ENCODE data around the gene CGB1. TPM values are rescaled to one million over a fixed set of nuclear protein-coding genes. Genes with fewer than 3 reads are reported as not detected.
"Not testable (repeated sequence)": the region's sequence is repeated elsewhere in the genome, so short reads cannot be mapped to it uniquely, and the experiment has no call there.

CGB1 gene
- polyA plus RNA-seq, 1 of the 3 experiments (the other 2 are of a cell fraction): not detected

DNA sequence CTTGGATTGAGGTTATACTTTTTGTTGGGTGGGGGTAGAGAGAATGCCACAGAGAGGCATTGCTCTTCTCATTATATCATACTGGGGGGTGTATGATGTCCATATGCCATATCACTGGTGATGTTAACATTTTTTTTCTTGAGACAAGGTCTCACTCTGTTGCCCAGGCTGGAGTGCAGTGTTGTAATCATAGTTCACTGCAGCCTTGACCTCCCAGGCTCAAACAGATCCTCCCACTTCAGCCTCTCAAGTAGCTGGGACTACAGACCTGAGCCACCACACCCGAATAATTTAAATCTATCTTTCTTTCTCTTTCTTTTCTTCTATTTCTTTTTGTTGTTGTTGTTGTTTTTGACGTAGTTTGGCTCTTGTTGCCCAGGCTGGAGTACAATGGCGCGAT lies 43.7 kb upstream of the CGB1 start:
- POLR2A ChIA-PET: no interaction called here
- Histone ChIP-seq H3K9me3 (no peaks in the 10 kb centered on the region), H3K4me3 (ENCODE audit: low read depth in 2 of 2, low read length in 1 of 2) (no peak overlapping the region), H2AFZ (ENCODE audit: low read depth) (no peak overlapping the region), H3K4me1 (ENCODE audit: control insufficient read depth in 1 of 2, insufficient read depth in 2 of 2, low read depth in 1 of 2, low read length in 1 of 2) (peaks cover 0 to 4% of the 10 kb centered on the region in 2 experiments; a peak in 1 of 4 replicates), H3K4me2 (no peak overlapping the region), H3K36me3 (replicated peaks in 1 of 2; ENCODE audit: control insufficient read depth in 1 of 2, insufficient read depth in 2 of 2, low read length in 1 of 2) (no peaks in the 10 kb centered on the region), H3F3A (replicated peaks; ENCODE audit: insufficient read depth) (peaks cover 8% of the 10 kb centered on the region), H3K27me3 (ENCODE audit: insufficient read depth) (no peaks in the 10 kb centered on the region), H3K79me2 (ENCODE audit: insufficient read depth) (peaks cover 5% of the 10 kb centered on the region; the same call in 1 of the 2 replicates), H3K9ac (no peak overlapping the region), H4K20me1 (ENCODE audit: insufficient read depth) (no peaks in the 10 kb centered on the region), H3K9me2 (no peaks in the 10 kb centered on the region), H3K27ac (ENCODE audit: low read depth in 2 of 2, low read length in 1 of 2) (no peak overlapping the region)
- CTCF ChIA-PET: interaction anchor here (0.6 to 2.2 kb wide), 2 partner anchors 18 to 221 kb away, joined by 3 to 8 read pairs; no protein-coding TSS in a partner anchor
- no peak for TF ChIP-seq SMC3 (IDR thresholded peaks at IDR 0.05; ENCODE audit: low read depth, low read length)
- TF ChIP-seq, protein P1, sequence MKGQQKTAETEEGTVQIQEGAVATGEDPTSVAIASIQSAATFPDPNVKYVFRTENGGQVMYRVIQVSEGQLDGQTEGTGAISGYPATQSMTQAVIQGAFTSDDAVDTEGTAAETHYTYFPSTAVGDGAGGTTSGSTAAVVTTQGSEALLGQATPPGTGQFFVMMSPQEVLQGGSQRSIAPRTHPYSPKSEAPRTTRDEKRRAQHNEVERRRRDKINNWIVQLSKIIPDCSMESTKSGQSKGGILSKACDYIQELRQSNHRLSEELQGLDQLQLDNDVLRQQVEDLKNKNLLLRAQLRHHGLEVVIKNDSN (IDR thresholded peaks at IDR 0.05; ENCODE audit: borderline replicate concordance, low read depth): no peak
- TF ChIP-seq, protein P2, sequence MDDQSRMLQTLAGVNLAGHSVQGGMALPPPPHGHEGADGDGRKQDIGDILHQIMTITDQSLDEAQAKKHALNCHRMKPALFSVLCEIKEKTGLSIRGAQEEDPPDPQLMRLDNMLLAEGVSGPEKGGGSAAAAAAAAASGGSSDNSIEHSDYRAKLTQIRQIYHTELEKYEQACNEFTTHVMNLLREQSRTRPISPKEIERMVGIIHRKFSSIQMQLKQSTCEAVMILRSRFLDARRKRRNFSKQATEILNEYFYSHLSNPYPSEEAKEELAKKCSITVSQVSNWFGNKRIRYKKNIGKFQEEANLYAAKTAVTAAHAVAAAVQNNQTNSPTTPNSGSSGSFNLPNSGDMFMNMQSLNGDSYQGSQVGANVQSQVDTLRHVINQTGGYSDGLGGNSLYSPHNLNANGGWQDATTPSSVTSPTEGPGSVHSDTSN (IDR thresholded peaks at IDR 0.05): no peak
- no peak for TF ChIP-seq JUND (IDR thresholded peaks at IDR 0.05)
- no peak for TF ChIP-seq EZH2phosphoT487 (IDR thresholded peaks at IDR 0.05; ENCODE audit: borderline replicate concordance, low read depth)
- no peak for TF ChIP-seq MXI1 (IDR thresholded peaks at IDR 0.05; ENCODE audit: low read depth, low read length)
- TF ChIP-seq CHD2 (IDR thresholded peaks at IDR 0.05; ENCODE audit: low read length, partially characterized antibody): no peak
- TF ChIP-seq, protein P3, sequence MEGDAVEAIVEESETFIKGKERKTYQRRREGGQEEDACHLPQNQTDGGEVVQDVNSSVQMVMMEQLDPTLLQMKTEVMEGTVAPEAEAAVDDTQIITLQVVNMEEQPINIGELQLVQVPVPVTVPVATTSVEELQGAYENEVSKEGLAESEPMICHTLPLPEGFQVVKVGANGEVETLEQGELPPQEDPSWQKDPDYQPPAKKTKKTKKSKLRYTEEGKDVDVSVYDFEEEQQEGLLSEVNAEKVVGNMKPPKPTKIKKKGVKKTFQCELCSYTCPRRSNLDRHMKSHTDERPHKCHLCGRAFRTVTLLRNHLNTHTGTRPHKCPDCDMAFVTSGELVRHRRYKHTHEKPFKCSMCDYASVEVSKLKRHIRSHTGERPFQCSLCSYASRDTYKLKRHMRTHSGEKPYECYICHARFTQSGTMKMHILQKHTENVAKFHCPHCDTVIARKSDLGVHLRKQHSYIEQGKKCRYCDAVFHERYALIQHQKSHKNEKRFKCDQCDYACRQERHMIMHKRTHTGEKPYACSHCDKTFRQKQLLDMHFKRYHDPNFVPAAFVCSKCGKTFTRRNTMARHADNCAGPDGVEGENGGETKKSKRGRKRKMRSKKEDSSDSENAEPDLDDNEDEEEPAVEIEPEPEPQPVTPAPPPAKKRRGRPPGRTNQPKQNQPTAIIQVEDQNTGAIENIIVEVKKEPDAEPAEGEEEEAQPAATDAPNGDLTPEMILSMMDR (IDR thresholded peaks at IDR 0.05): no peak
- 37% methylated on average over 4 of the region's 4 CpGs for WGBS (ENCODE audit: low lambda C conversion rate)
- DNase-seq: no peak

DNA sequence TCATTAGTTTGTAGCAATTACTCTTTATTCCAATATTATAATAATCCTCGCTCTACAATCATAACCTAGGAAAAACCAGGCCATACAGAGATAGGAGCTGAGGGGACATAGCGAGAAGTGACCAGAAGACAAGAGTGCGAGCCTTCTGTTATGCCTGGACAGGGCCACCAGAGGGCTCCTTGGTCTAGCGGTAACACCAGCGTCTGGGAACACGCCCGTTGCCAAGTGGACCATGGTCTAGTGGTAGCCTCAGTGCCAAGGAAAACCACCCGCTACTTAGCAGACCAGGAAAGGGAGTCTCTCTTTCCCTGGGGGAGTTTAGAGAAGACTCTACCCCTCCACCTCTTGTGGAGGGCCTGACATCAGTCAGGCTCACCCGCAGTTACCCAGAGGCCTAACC lies 38.2 kb upstream of the CGB1 start:
- H3K9ac ChIP-seq; H3K9me3 ChIP-seq; H3K4me1 ChIP-seq (ENCODE audit: control insufficient read depth in 1 of 2, insufficient read depth in 2 of 2, low read depth in 1 of 2, low read length in 1 of 2); DNase-seq; H3K4me2 ChIP-seq; H3K9me2 ChIP-seq; H2AFZ ChIP-seq (ENCODE audit: low read depth); H3K36me3 ChIP-seq (replicated peaks in 1 of 2; ENCODE audit: control insufficient read depth in 1 of 2, insufficient read depth in 2 of 2, low read length in 1 of 2); H3K27me3 ChIP-seq (ENCODE audit: insufficient read depth); H3K27ac ChIP-seq (ENCODE audit: low read depth in 2 of 2, low read length in 1 of 2); H3K4me3 ChIP-seq (ENCODE audit: low read depth in 2 of 2, low read length in 1 of 2); H3K79me2 ChIP-seq (ENCODE audit: insufficient read depth); H4K20me1 ChIP-seq (ENCODE audit: insufficient read depth); POLR2A ChIA-PET: not testable (repeated sequence)
- WGBS (ENCODE audit: low lambda C conversion rate): 15% methylated on average over 9 of the region's 9 CpGs
- peaks cover 21% of the 10 kb centered on the region for H3F3A ChIP-seq (replicated peaks; ENCODE audit: insufficient read depth)
- peak; percentile 60 for TF ChIP-seq RAD21 (IDR thresholded peaks at IDR 0.05; ENCODE audit: low read length)
- peak; percentile 56 for TF ChIP-seq SMC3 (IDR thresholded peaks at IDR 0.05; ENCODE audit: low read depth, low read length)
- TF ChIP-seq, protein P3 (IDR thresholded peaks at IDR 0.05): peak; percentile 50
- CTCF ChIA-PET: interaction anchor here (0.7 to 2.7 kb wide), 13 partner anchors 23 to 411 kb away, joined by 3 to 13 read pairs (median 3); partner anchors contain the start of genes GYS1, HRC and RUVBL2

Data from SK-N-SH (cell line).